PFSK-1 (cell line): ENCODE measurements around the gene TOR1A.

Experiments
- FOXP2 ChIP-seq: optimal IDR thresholded peaks from 2 replicates; pipeline ENCODE3; 2011; ENCODE audit warnings: borderline replicate concordance, control low read depth, inconsistent platforms; ENCODE audit not compliant: insufficient read depth; ENCODE audit errors: extremely low read length, extremely low read depth
- POLR2AphosphoS5 ChIP-seq: IDR thresholded peaks from 2 replicates; pipeline ENCODE4 v1.6.1; 2012; ENCODE audit warnings: low read depth, mild to moderate bottlenecking, control low read depth, low read length, moderate library complexity
- REST ChIP-seq, 2 experiments: IDR thresholded peaks; 2 replicates each; pipeline versions ENCODE4 v1.6.1 to v1.8.0; 2011 to 2012; ENCODE audit warnings: low read depth in 2 of 2, low read length in 2 of 2, control low read depth in 1 of 2, inconsistent platforms in 1 of 2, mild to moderate bottlenecking in 1 of 2, moderate library complexity in 1 of 2; ENCODE audit not compliant: insufficient read depth in 1 of 2
- SIN3A ChIP-seq: IDR thresholded peaks from 2 replicates; pipeline ENCODE4 v1.6.1; 2012; ENCODE audit warnings: mild to moderate bottlenecking, low read length, moderate library complexity, borderline replicate concordance; ENCODE audit not compliant: insufficient read depth
- TAF1 ChIP-seq: IDR thresholded peaks from 2 replicates; pipeline ENCODE4 v1.6.1; 2012; ENCODE audit warnings: low read length, control low read depth, borderline replicate concordance; ENCODE audit not compliant: insufficient read depth

The TOR1A gene

GRCh38 chr9:129858167-129858962 is 34.4 kb upstream of the TOR1A start:
- no peak for TF ChIP-seq FOXP2
- no peak for TF ChIP-seq TAF1
- no peak for TF ChIP-seq POLR2AphosphoS5
- TF ChIP-seq REST (IDR thresholded peaks at IDR 0.05; ENCODE audit: insufficient read depth in 1 of 2, low read depth in 2 of 2, low read length in 2 of 2): no peak
- TF ChIP-seq SIN3A: no peak

DNA sequence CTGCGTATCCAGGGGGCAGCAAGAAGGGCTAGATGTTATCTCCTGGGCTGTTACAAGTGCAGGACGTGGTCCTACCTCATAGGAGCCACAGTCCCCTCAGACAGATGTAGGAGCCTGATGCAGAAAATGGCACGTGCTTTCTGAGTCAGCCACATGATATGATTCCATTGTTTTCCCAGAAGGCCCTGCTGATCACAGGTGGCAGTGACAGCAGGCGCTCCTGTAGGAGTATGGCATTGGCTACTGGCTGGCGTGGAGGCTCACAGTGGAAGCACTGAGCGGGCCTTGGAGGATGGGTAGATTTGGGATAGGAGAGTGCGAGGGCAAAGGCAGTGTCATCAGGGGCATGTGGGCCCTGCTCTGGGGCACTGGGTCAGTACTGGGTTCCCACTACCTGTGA is 33.3 kb upstream of the TOR1A start:
- TF ChIP-seq SIN3A: no peak
- no peak for TF ChIP-seq REST (IDR thresholded peaks at IDR 0.05; ENCODE audit: insufficient read depth in 1 of 2, low read depth in 2 of 2, low read length in 2 of 2)
- no peak for TF ChIP-seq FOXP2
- TF ChIP-seq TAF1: no peak

DNA sequence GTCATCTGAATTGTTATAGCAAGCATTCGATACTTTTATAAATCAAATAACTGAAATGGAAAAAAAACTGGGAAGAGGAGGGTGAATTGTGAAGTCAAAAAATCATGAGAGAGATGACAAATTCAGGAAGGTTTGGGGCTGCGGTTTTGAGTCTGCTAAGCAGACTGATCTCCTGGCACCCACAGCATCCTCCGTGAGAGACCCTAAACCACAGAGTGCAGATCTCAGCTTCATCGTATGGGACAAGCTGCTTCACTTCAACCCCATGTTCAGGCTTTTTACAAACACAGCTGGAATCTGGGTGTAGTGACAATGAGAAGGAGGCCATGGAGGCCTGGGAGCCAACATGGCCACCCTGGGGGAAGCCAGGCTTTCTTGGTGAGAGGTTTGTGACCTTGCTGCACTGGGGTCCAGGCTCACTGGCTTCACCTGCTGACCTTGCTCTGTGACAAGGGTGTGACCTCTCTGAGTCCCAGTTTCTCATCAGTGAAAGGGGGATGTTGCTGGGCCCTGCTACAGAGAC is 30.7 kb upstream of the TOR1A start:
- TF ChIP-seq FOXP2: no peak
- TF ChIP-seq SIN3A: no peak
- no peak for TF ChIP-seq POLR2AphosphoS5

- TF ChIP-seq SIN3A (no peak), POLR2AphosphoS5 (no peak), FOXP2 (no peak), REST (IDR thresholded peaks at IDR 0.05; ENCODE audit: insufficient read depth in 1 of 2, low read depth in 2 of 2, low read length in 2 of 2) (no peak), TAF1 (no peak)
Observed at GRCh38 chr9:129853614-129854013, 29.7 kb upstream of the TOR1A start.

DNA sequence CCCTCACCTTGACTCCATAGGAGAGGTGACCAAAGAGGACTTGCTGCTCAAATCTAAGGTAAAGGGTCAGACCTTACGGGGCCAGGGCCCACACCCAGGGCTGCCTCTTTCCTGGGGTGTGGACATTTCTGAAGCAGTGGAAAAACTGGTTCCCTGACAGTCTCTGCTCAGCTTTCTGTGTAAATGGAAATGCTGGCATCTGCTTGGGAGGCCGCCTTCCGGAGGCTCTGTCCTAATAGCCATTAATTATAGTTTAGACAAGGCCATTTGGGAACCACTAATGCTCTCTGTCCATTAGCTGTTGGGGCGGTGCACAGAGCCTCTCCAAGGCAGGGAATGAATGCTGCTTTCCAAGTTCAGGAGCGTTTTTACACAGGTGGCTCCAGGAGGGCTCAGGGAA is 28.6 kb upstream of the TOR1A start:
- no peak for TF ChIP-seq SIN3A
- no peak for TF ChIP-seq FOXP2
- no peak for TF ChIP-seq TAF1
- no peak for TF ChIP-seq POLR2AphosphoS5
- TF ChIP-seq REST (IDR thresholded peaks at IDR 0.05; ENCODE audit: insufficient read depth in 1 of 2, low read depth in 2 of 2, low read length in 2 of 2): no peak
